Lung (tissue), 12 donors: Measurements from ENCODE around the gene CXXC4. TPM values are rescaled to one million over a fixed set of nuclear protein-coding genes. Genes with fewer than 3 reads are reported as not detected.

Experiments used
- ATAC-seq: fragments of 200-7000 bp; cut with Tn5 transposase; one replicate; pipeline ENCODE4 v1.9.1; 2020; ENCODE audit warnings: moderate number of reproducible peaks; ENCODE audit not compliant: insufficient read depth, low FRiP score
- DNase-seq, 3 donors: peaks; one replicate each; pipeline ENCODE4 v3.0.0-alpha.2; 2013 to 2017
- H3K27ac ChIP-seq, 2 donors: one replicate each; pipeline ENCODE4 v1.5.1; 2013; ENCODE audit warnings: mild to moderate bottlenecking in 2 of 2, moderate library complexity in 2 of 2, control low read depth in 1 of 2, inconsistent platforms in 1 of 2, low read depth in 1 of 2, low read length in 1 of 2
- H3K27me3 ChIP-seq, 3 donors: one replicate each; pipeline ENCODE4 v1.5.1; 2013; ENCODE audit warnings: low read length in 2 of 3; ENCODE audit not compliant: control insufficient read depth in 3 of 3, insufficient read depth in 3 of 3
- H3K36me3 ChIP-seq, 4 donors: one replicate each; pipeline ENCODE4 v1.5.1; 2013; ENCODE audit warnings: low read length in 4 of 4, mild to moderate bottlenecking in 1 of 4, moderate library complexity in 1 of 4; ENCODE audit not compliant: control insufficient read depth in 4 of 4, insufficient read depth in 4 of 4
- H3K4me1 ChIP-seq, 5 donors: one replicate each; pipeline ENCODE4 v1.5.1; 2013; ENCODE audit warnings: low read length in 5 of 5, mild to moderate bottlenecking in 2 of 5, moderate library complexity in 1 of 5; ENCODE audit not compliant: control insufficient read depth in 5 of 5, insufficient read depth in 5 of 5
- H3K4me3 ChIP-seq: one replicate; pipeline ENCODE4 v1.5.1; 2013; ENCODE audit warnings: mild to moderate bottlenecking, control low read depth, moderate library complexity
- H3K9ac ChIP-seq, 2 donors: one replicate each; pipeline ENCODE4 v1.5.1; 2013; ENCODE audit warnings: low read length in 2 of 2, control low read depth in 1 of 2; ENCODE audit not compliant: insufficient read depth in 1 of 2
- H3K9me3 ChIP-seq, 4 donors: one replicate each; pipeline ENCODE4 v1.5.1; 2013; ENCODE audit warnings: low read length in 3 of 4, mild to moderate bottlenecking in 1 of 4, moderate library complexity in 1 of 4; ENCODE audit not compliant: control insufficient read depth in 4 of 4, insufficient read depth in 3 of 4
- CTCF ChIP-seq: IDR thresholded peaks from 2 replicates; pipeline ENCODE4 v1.5.1; 2012; ENCODE audit warnings: mild to moderate bottlenecking; ENCODE audit errors: control extremely low read depth, extremely low read depth
- WGBS, 2 donors: extraction: QIAGEN DNeasy Blood & Tissue Kit; methylation state at CpG; one replicate each; pipeline ENCODE4 v1.1.7; 2013; 5-methylcytosine and 5-hydroxymethylcytosine counted together
- polyA plus RNA-seq, 2 donors: library from polyadenylated mRNA; stranded (reverse); fragments of 200-250 nt; gene quantifications; one replicate each; pipeline ENCODE4 v1.2.1, GENCODE V29; 2013
- total RNA-seq, 2 donors: library from RNA; depleted of rRNA in 1 of 2; stranded (reverse); fragments of >200 nt in 1 of 2; gene quantifications; one replicate each; pipeline ENCODE4 v1.2.1, GENCODE V29; 2014 to 2021
- donor health status: control.
- donor health status: control.
- donor health status: Bipolar disorder and iron deficiency.
- donor health status: healthy.
- donor health status: DM: yes; HTN: yes; CAD: no.

Gene CXXC4
- total and polyA plus RNA-seq, 4 donors: 0.39 to 6.7 (median 1.3) TPM

GRCh38 chr4:104504536-104504935, 9.8 kb upstream of the CXXC4 start:
- no peak overlapping the region for H3K4me3 ChIP-seq
- H3K27me3 ChIP-seq: no peaks in the 10 kb centered on the region
- H3K9ac ChIP-seq: no peak overlapping the region
- peaks cover 0 to 3% (median 0%) of the 10 kb centered on the region in 5 donors for H3K4me1 ChIP-seq
- no peaks in the 10 kb centered on the region for H3K9me3 ChIP-seq
- no peak overlapping the region for H3K27ac ChIP-seq
- no peak for ATAC-seq
- no peaks in the 10 kb centered on the region for H3K36me3 ChIP-seq
- no peak for DNase-seq
- 65 to 75% methylated on average over 2 of the region's 2 CpGs for WGBS, 2 donors
- TF ChIP-seq CTCF: no peak

GRCh38 chr4:104502471-104502870, 7.8 kb upstream of the CXXC4 start:
- Histone ChIP-seq H3K36me3 (no peaks in the 10 kb centered on the region), H3K4me1 (peaks cover 0 to 3% (median 0%) of the 10 kb centered on the region in 5 donors), H3K9ac (no peak overlapping the region), H3K4me3 (no peak overlapping the region), H3K27me3 (no peaks in the 10 kb centered on the region), H3K9me3 (no peaks in the 10 kb centered on the region), H3K27ac (no peak overlapping the region)
- TF ChIP-seq CTCF: no peak
- 83 to 92% methylated on average over 2 of the region's 2 CpGs for WGBS, 2 donors
- DNase-seq: no peak
- no peak for ATAC-seq

DNA sequence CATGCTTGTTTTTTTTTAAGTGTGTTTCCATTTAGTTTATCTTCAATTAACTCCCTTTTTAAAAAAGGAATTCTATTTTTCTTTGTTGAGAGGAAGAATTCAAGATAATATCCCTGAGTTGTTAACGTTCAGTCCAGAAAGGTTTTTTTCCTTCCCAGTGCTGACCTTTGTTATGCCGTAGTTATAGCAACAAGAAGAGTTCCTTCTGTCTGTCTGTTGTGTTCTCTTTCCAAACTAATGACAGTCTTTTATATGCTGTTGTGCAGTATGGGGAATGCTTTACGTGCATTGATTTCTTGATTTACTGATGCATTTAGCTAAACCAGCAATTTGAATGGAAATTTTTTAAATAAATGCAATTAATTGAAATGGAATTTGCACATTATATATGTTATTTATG, 6.6 kb upstream of the CXXC4 start:
- no peaks in the 10 kb centered on the region for H3K9me3 ChIP-seq
- H3K4me3 ChIP-seq: no peak overlapping the region
- H3K27me3 ChIP-seq: no peaks in the 10 kb centered on the region
- no peaks in the 10 kb centered on the region for H3K36me3 ChIP-seq
- no peak for TF ChIP-seq CTCF
- peak in 2 of 3 donors; percentile 36 to 57 for DNase-seq
- no peak overlapping the region for H3K27ac ChIP-seq
- H3K4me1 ChIP-seq: peaks cover 0 to 3% (median 0%) of the 10 kb centered on the region in 5 donors
- no peak overlapping the region for H3K9ac ChIP-seq
- 60 to 77% methylated on average over 3 of the region's 3 CpGs for WGBS, 2 donors
- ATAC-seq: no peak

- no peak for TF ChIP-seq CTCF
- Histone ChIP-seq H3K4me1 (peaks cover 0 to 6% (median 0%) of the 10 kb centered on the region in 5 donors), H3K27me3 (no peaks in the 10 kb centered on the region), H3K9me3 (no peaks in the 10 kb centered on the region), H3K4me3 (no peak overlapping the region), H3K9ac (no peak overlapping the region), H3K27ac (peak overlapping the region in 1 of 2 donors; percentile 83), H3K36me3 (no peaks in the 10 kb centered on the region)
- peak; percentile 41 for ATAC-seq
- WGBS, 2 donors: 32 to 39% methylated on average over 5 of the region's 5 CpGs
- DNase-seq: peak in 1 of 3 donors; percentile 37
Observed at GRCh38 chr4:104500442-104500841, 5.7 kb upstream of the CXXC4 start.
